HCT116 (cell line): Measurements from ENCODE around the gene N4BP2. TPM values are rescaled to one million over a fixed set of nuclear protein-coding genes. Genes with fewer than 3 reads are reported as not detected.

Experiments
- ATAC-seq: fragments of 200-7000 bp; cut with Tn5 transposase; 2 replicates; pipeline ENCODE4 v1.9.1; 2020; ENCODE audit warnings: mild to moderate bottlenecking, moderate library complexity
- BruUV-seq: library from RNA; stranded (reverse); fragments of 400-500 nt; replicated peaks from 2 replicates; lab custom pipeline; 2021; lab: Mats Ljungman, UMichigan
- CTCF ChIA-PET: fragments of 300-600 bp; sonication (Branson Sonifier 250); formaldehyde crosslinking; loops from one replicate; lab custom pipeline; 2021; ENCODE audit warnings: antibody characterized with exemption; lab: Charles Lee
- POLR2A ChIA-PET: fragments of 300-600, 350-600 bp; sonication (Branson Sonifier 250); formaldehyde crosslinking; loops from one replicate; lab custom pipeline; 2021; ENCODE audit warnings: antibody characterized with exemption; lab: Charles Lee
- RAD21 ChIA-PET, 2 experiments: fragments of 300-600 bp; sonication (Branson Sonifier 250); formaldehyde crosslinking; loops; one replicate each; lab custom pipeline; 2023; ENCODE audit warnings: low total read pairs in 2 of 2; ENCODE audit not compliant: uncharacterized antibody in 2 of 2, unreplicated experiment in 2 of 2, low non-redundant PET in 1 of 2; lab: Charles Lee
- DNase-seq: peaks from one replicate; pipeline ENCODE4 v3.0.0-alpha.2; 2010; ENCODE audit warnings: low read depth, low spot score
- H2AFZ ChIP-seq: fragments of 200-600 bp; shearing (Covaris generic), sonication (generic); 2 replicates; pipeline ENCODE4 v1.6.1; 2017; ENCODE audit warnings: low read depth, mixed run types, mixed read lengths, antibody characterized with exemption, low read length; ENCODE audit not compliant: poor library complexity, severe bottlenecking
- H3K27ac ChIP-seq: 2 replicates; pipeline ENCODE4 v1.5.1; 2012; ENCODE audit warnings: low read depth, low read length
- H3K27me3 ChIP-seq: fragments of 200-600 bp; sonication (generic); 2 replicates; pipeline ENCODE4 v1.6.1; 2016; ENCODE audit warnings: mixed run types, low read length, mixed read lengths; ENCODE audit not compliant: insufficient read depth
- H3K36me3 ChIP-seq, 2 experiments: fragments of 200-500 bp in 1 of 2; fragments of 200-600 bp in 1 of 2; sonication (Bioruptor generic) in 1 of 2; sonication (generic) in 1 of 2; 2 replicates each; pipeline versions ENCODE4 v1.5.1 to v1.6.1; 2014 to 2016; ENCODE audit warnings: low read length in 2 of 2, inconsistent platforms in 1 of 2, mixed read lengths in 1 of 2, mixed run types in 1 of 2; ENCODE audit not compliant: insufficient read depth in 2 of 2, control insufficient read depth in 1 of 2
- H3K4me1 ChIP-seq, 2 experiments: fragments of 200-600 bp in 1 of 2; sonication (generic) in 1 of 2; 2 replicates each; pipeline versions ENCODE4 v1.5.1 to v1.6.1; 2012 to 2017; ENCODE audit warnings: low read length in 2 of 2, inconsistent platforms in 1 of 2, mild to moderate bottlenecking in 1 of 2, mixed read lengths in 1 of 2, mixed run types in 1 of 2, moderate library complexity in 1 of 2; ENCODE audit not compliant: insufficient read depth in 2 of 2, control insufficient read depth in 1 of 2
- H3K4me2 ChIP-seq: fragments of 200-600 bp; sonication (generic); 2 replicates; pipeline ENCODE4 v1.6.1; 2017; ENCODE audit warnings: mixed run types, low read length, mixed read lengths
- H3K4me3 ChIP-seq, 2 experiments: fragments of 200-600 bp in 1 of 2; sonication (generic) in 1 of 2; replicated peaks in 1 of 2; 2 replicates each; pipeline ENCODE4 v1.5.1; 2011 to 2016; ENCODE audit warnings: low read length in 2 of 2, control low read depth in 1 of 2, low read depth in 1 of 2, mild to moderate bottlenecking in 1 of 2, mixed read lengths in 1 of 2, mixed run types in 1 of 2
- H3K79me2 ChIP-seq: fragments of 200-600 bp; sonication (generic); 2 replicates; pipeline ENCODE4 v1.6.1; 2017; ENCODE audit warnings: mild to moderate bottlenecking, mixed run types, low read length, moderate library complexity, mixed read lengths; ENCODE audit not compliant: insufficient read depth
- H3K9ac ChIP-seq: fragments of 200-600 bp; sonication (generic); 2 replicates; pipeline ENCODE4 v1.6.1; 2016; ENCODE audit warnings: low read length, mixed read lengths
- H3K9me2 ChIP-seq: fragments of 200-600 bp; sonication (generic), shearing (Covaris generic); 2 replicates; pipeline ENCODE4 v1.6.1; 2017; ENCODE audit warnings: mixed run types, mild to moderate bottlenecking, moderate library complexity; ENCODE audit not compliant: insufficient read depth
- H3K9me3 ChIP-seq, 2 experiments: fragments of 200-500 bp in 1 of 2; fragments of 200-600 bp in 1 of 2; sonication (Bioruptor generic) in 1 of 2; sonication (generic) in 1 of 2; 2 replicates each; pipeline ENCODE4 v1.6.1; 2014 to 2017; ENCODE audit warnings: low read length in 2 of 2, mixed read lengths in 2 of 2, inconsistent platforms in 1 of 2, low read depth in 1 of 2, mild to moderate bottlenecking in 1 of 2, mixed run types in 1 of 2, moderate library complexity in 1 of 2; ENCODE audit not compliant: control insufficient read depth in 1 of 2, insufficient read depth in 1 of 2
- H4K20me1 ChIP-seq: fragments of 200-600 bp; sonication (generic), shearing (Covaris generic); 2 replicates; pipeline ENCODE4 v1.6.1; 2017; ENCODE audit warnings: mixed run types, mild to moderate bottlenecking, moderate library complexity; ENCODE audit not compliant: insufficient read depth
- CEBPB ChIP-seq: IDR thresholded peaks from 2 replicates; pipeline ENCODE4 v1.6.1; 2012; ENCODE audit warnings: low read depth
- EZH2 ChIP-seq: fragments of 200-600 bp; sonication (generic); IDR thresholded peaks from 2 replicates; pipeline ENCODE4 v1.6.1; 2017; ENCODE audit warnings: antibody characterized with exemption, mixed run types
- FOSL1 ChIP-seq: IDR thresholded peaks from 2 replicates; pipeline ENCODE4 v1.6.1; 2012; ENCODE audit warnings: low read depth
- POLR2AphosphoS5 ChIP-seq: IDR thresholded peaks from 2 replicates; pipeline ENCODE4 v1.6.1; 2011; ENCODE audit warnings: mild to moderate bottlenecking, low read depth, low read length, moderate library complexity
- REST ChIP-seq: IDR thresholded peaks from 2 replicates; pipeline ENCODE4 v1.6.1; 2012; ENCODE audit warnings: low read depth
- SRF ChIP-seq: IDR thresholded peaks from 2 replicates; pipeline ENCODE4 v1.6.1; 2012; ENCODE audit warnings: low read depth
- ZBTB33 ChIP-seq: IDR thresholded peaks from 2 replicates; pipeline ENCODE4 v1.6.1; 2011; ENCODE audit warnings: mild to moderate bottlenecking, low read length, moderate library complexity; ENCODE audit not compliant: insufficient replicate concordance; ENCODE audit errors: extremely low read depth
- ZFX ChIP-seq: fragments of 450-650 bp; IDR thresholded peaks from 2 replicates; pipeline ENCODE4 v1.6.1; 2017
- ZNF274 ChIP-seq: fragments of 200-500 bp; sonication (Bioruptor generic); IDR thresholded peaks from 2 replicates; pipeline ENCODE4 v1.6.1; 2014; ENCODE audit warnings: mild to moderate bottlenecking, low read depth, low read length, inconsistent platforms
- intact Hi-C: fragments of 100-400 bp; cut with micrococcal nuclease; formaldehyde crosslinking; loops from 2 replicates; pipeline ENCODE4 v1.10.0; 2022
- total RNA-seq: library from RNA; stranded (reverse); gene quantifications from one replicate; pipeline ENCODE4 v1.2.1, GENCODE V29; 2021; ENCODE audit not compliant: unreplicated experiment

N4BP2 gene
- total RNA-seq, 1 experiment from 2014 or later = 7.0 TPM

- BruUV-seq = no TSS peak
- H3K9ac ChIP-seq = no peak overlapping the region
- H3K36me3 ChIP-seq = no peaks in the 10 kb centered on the region
- H2AFZ ChIP-seq = no peak overlapping the region
- no peaks in the 10 kb centered on the region for H3K9me2 ChIP-seq
- no peak overlapping the region for H3K27ac ChIP-seq
- H3K4me2 ChIP-seq = no peak overlapping the region
- POLR2A ChIA-PET = no interaction called here
- H4K20me1 ChIP-seq = no peaks in the 10 kb centered on the region
- TF ChIP-seq ZBTB33 = no peak
- TF ChIP-seq, all 23 proteins: peak for 0
- ATAC-seq = no peak
- Histone ChIP-seq H3K4me3 (no peak overlapping the region), H3K79me2 (no peaks in the 10 kb centered on the region), H3K9me3 (no peaks in the 10 kb centered on the region), H3K4me1 (no peaks in the 10 kb centered on the region), H3K27me3 (no peaks in the 10 kb centered on the region)
- CTCF ChIA-PET = no interaction called here
- intact Hi-C loops = no loop called here
- RAD21 ChIA-PET = no interaction called here
- DNase-seq = no peak
Observed at GRCh38 chr4:40199999-40200874, 143.6 kb downstream of the N4BP2 start.

- no peaks in the 10 kb centered on the region for H3K4me1 ChIP-seq
- DNase-seq (no peak), ATAC-seq (no peak)
- ChIA-PET CTCF (no interaction called here), RAD21 (no interaction called here), POLR2A (no interaction called here)
- H3K9me2 ChIP-seq = no peaks in the 10 kb centered on the region
- TF ChIP-seq CEBPB = no peak
- TF ChIP-seq POLR2AphosphoS5 = no peak
- TF ChIP-seq SRF = no peak
- no peak for TF ChIP-seq ZNF274
- no peak for TF ChIP-seq REST
- TF ChIP-seq ZFX = no peak
- no peak for TF ChIP-seq FOSL1
- no peak for TF ChIP-seq EZH2
- no peaks in the 10 kb centered on the region for H3K27me3 ChIP-seq
- no peak overlapping the region for H2AFZ ChIP-seq
- no peak overlapping the region for H3K4me3 ChIP-seq
- H3K9me3 ChIP-seq = no peaks in the 10 kb centered on the region
- H3K9ac ChIP-seq = no peak overlapping the region
- no peaks in the 10 kb centered on the region for H3K36me3 ChIP-seq
- no peaks in the 10 kb centered on the region for H4K20me1 ChIP-seq
- BruUV-seq = no TSS peak
- H3K79me2 ChIP-seq = no peaks in the 10 kb centered on the region
- intact Hi-C loops = no loop called here
- H3K27ac ChIP-seq = no peak overlapping the region
- H3K4me2 ChIP-seq = no peak overlapping the region
Observed at GRCh38 chr4:40200875-40201801, 144.5 kb downstream of the N4BP2 start.
